GM10266 (cell line): ENCODE results near the gene MB.

Experiments
- DNase-seq: peaks from one replicate; pipeline ENCODE4 v3.0.0; 2012; ENCODE audit errors: extremely low spot score
- CTCF ChIP-seq: IDR thresholded peaks from 2 replicates; pipeline ENCODE4 v1.5.1; 2012; ENCODE audit warnings: mild to moderate bottlenecking, low read depth; ENCODE audit not compliant: control insufficient read depth, insufficient read depth; ENCODE audit errors: missing control alignments

Gene MB

GRCh38 chr22:35657571-35658312 is 40.6 kb upstream of the MB start:
- no peak for TF ChIP-seq CTCF
- no peak for DNase-seq

- DNase-seq = no peak
- TF ChIP-seq CTCF = no peak
Observed at GRCh38 chr22:35656284-35656752, 39.2 kb upstream of the MB start.

GRCh38 chr22:35653824-35654223 is 36.7 kb upstream of the MB start:
- no peak for DNase-seq
- no peak for TF ChIP-seq CTCF

GRCh38 chr22:35651085-35651484 is 34.0 kb upstream of the MB start:
- no peak for DNase-seq
- no peak for TF ChIP-seq CTCF

- no peak for DNase-seq
- no peak for TF ChIP-seq CTCF
Observed at GRCh38 chr22:35649636-35650250, 32.6 kb upstream of the MB start.

- DNase-seq = no peak
- no peak for TF ChIP-seq CTCF
Observed at GRCh38 chr22:35649026-35649553, 32.0 kb upstream of the MB start.
